ENCODE data around the gene ARHGAP24. TPM values are rescaled to one million over a fixed set of nuclear protein-coding genes. Genes with fewer than 3 reads are reported as not detected.

ARHGAP24 gene
- total and polyA plus RNA-seq, 10 of the 15 experiments (the other 5 are each of a cell fraction or from before 2014, with no cell fraction given) = 0.10 to 4.2 (median 0.52) TPM

- ATAC-seq (no peak), FAIRE-seq (no peak), DNase-seq (ENCODE audit: low read depth, low spot score) (no peak)
- H3K9ac ChIP-seq (ENCODE audit: control insufficient read depth, insufficient read depth, low read length) = no peak overlapping the region
- CTCF ChIA-PET = interaction anchor here (1.0 to 1.2 kb wide), 2 partner anchors 19 to 77 kb away, joined by 3 read pairs; no protein-coding TSS in a partner anchor
- no peaks in the 10 kb centered on the region for H3K27me3 ChIP-seq (replicated peaks in 1 of 2; ENCODE audit: control insufficient read depth in 2 of 2, insufficient read depth in 2 of 2, low read length in 1 of 2)
- H3K4me3 ChIP-seq = no peak overlapping the region
- POLR2A ChIA-PET = interaction anchor here (0.5 kb wide), 1 partner anchor 168 kb away, joined by 4 read pairs; no protein-coding TSS in a partner anchor
- no peaks in the 10 kb centered on the region for H3K36me3 ChIP-seq (ENCODE audit: control insufficient read depth in 2 of 2, insufficient read depth in 2 of 2, low read length in 1 of 2)
- no TSS peak for BruUV-seq (replicated peaks)
- in situ Hi-C loops (cut with MboI) = no loop called here
- H4K20me1 ChIP-seq (ENCODE audit: control insufficient read depth, insufficient read depth) = no peaks in the 10 kb centered on the region
- no peaks in the 10 kb centered on the region for H3K4me1 ChIP-seq (ENCODE audit: control insufficient read depth, insufficient read depth, low read length)
- TF ChIP-seq, protein P1, sequence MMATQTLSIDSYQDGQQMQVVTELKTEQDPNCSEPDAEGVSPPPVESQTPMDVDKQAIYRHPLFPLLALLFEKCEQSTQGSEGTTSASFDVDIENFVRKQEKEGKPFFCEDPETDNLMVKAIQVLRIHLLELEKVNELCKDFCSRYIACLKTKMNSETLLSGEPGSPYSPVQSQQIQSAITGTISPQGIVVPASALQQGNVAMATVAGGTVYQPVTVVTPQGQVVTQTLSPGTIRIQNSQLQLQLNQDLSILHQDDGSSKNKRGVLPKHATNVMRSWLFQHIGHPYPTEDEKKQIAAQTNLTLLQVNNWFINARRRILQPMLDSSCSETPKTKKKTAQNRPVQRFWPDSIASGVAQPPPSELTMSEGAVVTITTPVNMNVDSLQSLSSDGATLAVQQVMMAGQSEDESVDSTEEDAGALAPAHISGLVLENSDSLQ (IDR thresholded peaks at IDR 0.05) = no peak
- no peak for TF ChIP-seq DPF2 (IDR thresholded peaks at IDR 0.05)
- RAD21 ChIA-PET (ENCODE audit: unreplicated experiment) = no interaction called here
- no peak overlapping the region for H2AFZ ChIP-seq (ENCODE audit: control insufficient read depth, low read depth, low read length)
- H3K27ac ChIP-seq (ENCODE audit: control insufficient read depth, insufficient read depth) = no peak overlapping the region
- SMC1A ChIA-PET (ENCODE audit: uncharacterized antibody, unreplicated experiment) = interaction anchor here (1.3 to 1.4 kb wide), 2 partner anchors 16 to 80 kb away, joined by 4 read pairs; no protein-coding TSS in a partner anchor
- WGBS (ENCODE audit: insufficient coverage, insufficient replicate concordance, low lambda C conversion rate, missing lambda C conversion rate) = 0% methylated on average over 2 of the region's 2 CpGs
- no peak overlapping the region for H3K4me2 ChIP-seq (ENCODE audit: control insufficient read depth, insufficient read depth)
- intact Hi-C loops (cut with micrococcal nuclease; ENCODE audit: unreplicated experiment) = no loop called here
- H3K79me2 ChIP-seq (ENCODE audit: control insufficient read depth, insufficient read depth, low read length) = no peaks in the 10 kb centered on the region
- H3K9me3 ChIP-seq (replicated peaks; ENCODE audit: control insufficient read depth, insufficient read depth, low read length) = no peaks in the 10 kb centered on the region; the same call in 2 of the 3 replicates
These were observed 196.2 kb downstream of the ARHGAP24 start for GRCh38 chr4:85671120-85671519.

GRCh38 chr4:85672116-85672515 lies 197.2 kb downstream of the ARHGAP24 start:
- H3K4me2 ChIP-seq (ENCODE audit: control insufficient read depth, insufficient read depth) = no peak overlapping the region
- TF ChIP-seq, protein P2, sequence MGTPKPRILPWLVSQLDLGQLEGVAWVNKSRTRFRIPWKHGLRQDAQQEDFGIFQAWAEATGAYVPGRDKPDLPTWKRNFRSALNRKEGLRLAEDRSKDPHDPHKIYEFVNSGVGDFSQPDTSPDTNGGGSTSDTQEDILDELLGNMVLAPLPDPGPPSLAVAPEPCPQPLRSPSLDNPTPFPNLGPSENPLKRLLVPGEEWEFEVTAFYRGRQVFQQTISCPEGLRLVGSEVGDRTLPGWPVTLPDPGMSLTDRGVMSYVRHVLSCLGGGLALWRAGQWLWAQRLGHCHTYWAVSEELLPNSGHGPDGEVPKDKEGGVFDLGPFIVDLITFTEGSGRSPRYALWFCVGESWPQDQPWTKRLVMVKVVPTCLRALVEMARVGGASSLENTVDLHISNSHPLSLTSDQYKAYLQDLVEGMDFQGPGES (IDR thresholded peaks at IDR 0.05) = no peak
- no peak for TF ChIP-seq POLR2AphosphoS5 (IDR thresholded peaks at IDR 0.05; ENCODE audit: low read length)
- no peak for TF ChIP-seq NR2F1 (conservative IDR thresholded peaks at IDR 0.05)
- TF ChIP-seq CHD4 (IDR thresholded peaks at IDR 0.05) = no peak
- TF ChIP-seq, protein P3, sequence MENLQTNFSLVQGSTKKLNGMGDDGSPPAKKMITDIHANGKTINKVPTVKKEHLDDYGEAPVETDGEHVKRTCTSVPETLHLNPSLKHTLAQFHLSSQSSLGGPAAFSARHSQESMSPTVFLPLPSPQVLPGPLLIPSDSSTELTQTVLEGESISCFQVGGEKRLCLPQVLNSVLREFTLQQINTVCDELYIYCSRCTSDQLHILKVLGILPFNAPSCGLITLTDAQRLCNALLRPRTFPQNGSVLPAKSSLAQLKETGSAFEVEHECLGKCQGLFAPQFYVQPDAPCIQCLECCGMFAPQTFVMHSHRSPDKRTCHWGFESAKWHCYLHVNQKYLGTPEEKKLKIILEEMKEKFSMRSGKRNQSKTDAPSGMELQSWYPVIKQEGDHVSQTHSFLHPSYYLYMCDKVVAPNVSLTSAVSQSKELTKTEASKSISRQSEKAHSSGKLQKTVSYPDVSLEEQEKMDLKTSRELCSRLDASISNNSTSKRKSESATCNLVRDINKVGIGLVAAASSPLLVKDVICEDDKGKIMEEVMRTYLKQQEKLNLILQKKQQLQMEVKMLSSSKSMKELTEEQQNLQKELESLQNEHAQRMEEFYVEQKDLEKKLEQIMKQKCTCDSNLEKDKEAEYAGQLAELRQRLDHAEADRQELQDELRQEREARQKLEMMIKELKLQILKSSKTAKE (IDR thresholded peaks at IDR 0.05; ENCODE audit: low read depth, poor library complexity, severe bottlenecking) = no peak
- TF ChIP-seq ZBTB40 (IDR thresholded peaks at IDR 0.05; ENCODE audit: borderline replicate concordance) = no peak
- no peak for TF ChIP-seq HDAC2 (IDR thresholded peaks at IDR 0.05)

More at GRCh38 chr4:85672116-85672515, 197.2 kb downstream of the ARHGAP24 start:
- Histone ChIP-seq H3K9ac (ENCODE audit: control insufficient read depth, insufficient read depth, low read length) (no peak overlapping the region), H2AFZ (ENCODE audit: control insufficient read depth, low read depth, low read length) (no peak overlapping the region), H3K4me1 (ENCODE audit: control insufficient read depth, insufficient read depth, low read length) (no peaks in the 10 kb centered on the region), H3K36me3 (ENCODE audit: control insufficient read depth in 2 of 2, insufficient read depth in 2 of 2, low read length in 1 of 2) (no peaks in the 10 kb centered on the region), H3K4me3 (no peak overlapping the region), H4K20me1 (ENCODE audit: control insufficient read depth, insufficient read depth) (no peaks in the 10 kb centered on the region), H3K79me2 (ENCODE audit: control insufficient read depth, insufficient read depth, low read length) (no peaks in the 10 kb centered on the region), H3K27me3 (replicated peaks in 1 of 2; ENCODE audit: control insufficient read depth in 2 of 2, insufficient read depth in 2 of 2, low read length in 1 of 2) (no peaks in the 10 kb centered on the region), H3K27ac (ENCODE audit: control insufficient read depth, insufficient read depth) (no peak overlapping the region), H3K9me3 (replicated peaks; ENCODE audit: control insufficient read depth, insufficient read depth, low read length) (no peaks in the 10 kb centered on the region; the same call in 2 of the 3 replicates)
- intact Hi-C loops (cut with micrococcal nuclease; ENCODE audit: unreplicated experiment) = no loop called here
- POLR2A ChIA-PET = no interaction called here
- no TSS peak for BruUV-seq (replicated peaks)
- in situ Hi-C loops (cut with MboI) = no loop called here
- no peak for DNase-seq (ENCODE audit: low read depth, low spot score)
- RAD21 ChIA-PET (ENCODE audit: unreplicated experiment) = no interaction called here
- ATAC-seq = no peak
- CTCF ChIA-PET = interaction anchor here (1.0 to 1.5 kb wide), 4 partner anchors 12 to 124 kb away, joined by 3 to 6 read pairs (median 3); no protein-coding TSS in a partner anchor
- 84% methylated on average over 3 of the region's 3 CpGs for WGBS (ENCODE audit: insufficient coverage, insufficient replicate concordance, low lambda C conversion rate, missing lambda C conversion rate)
- no peak for FAIRE-seq
- SMC1A ChIA-PET (ENCODE audit: uncharacterized antibody, unreplicated experiment) = interaction anchor here (1.3 kb wide), 1 partner anchor 17 kb away, joined by 4 read pairs; no protein-coding TSS in a partner anchor
